Gastroesophageal sphincter (tissue), 4 donors: ENCODE measurements around the gene CDAN1. TPM values are rescaled to one million over a fixed set of nuclear protein-coding genes. Genes with fewer than 3 reads are reported as not detected.
"Not testable (repeated sequence)": the region's sequence is repeated elsewhere in the genome, so short reads cannot be mapped to it uniquely, and the experiment has no call there.

Experiments used
- ATAC-seq: fragments of 150-250 bp; one replicate; pipeline ENCODE4 v1.9.1; 2016; ENCODE audit warnings: mild to moderate bottlenecking, moderate library complexity
- H3K27ac ChIP-seq, 4 donors: fragments of 200-600 bp; sonication (generic) in 3 of 4; 1 replicate in 3 of 4; 2 replicates in 1 of 4; pipeline ENCODE4 v1.5.1; 2016 to 2019
- H3K27me3 ChIP-seq: fragments of 200-600 bp; sonication (generic); one replicate; pipeline ENCODE4 v1.5.1; 2019
- H3K36me3 ChIP-seq, 2 donors: fragments of 200-600 bp; sonication (generic); one replicate each; pipeline ENCODE4 v1.5.1; 2019; ENCODE audit warnings: control low read depth in 1 of 2
- H3K4me1 ChIP-seq, 3 donors: fragments of 200-600 bp; sonication (generic); 1 replicate in 2 of 3; 2 replicates in 1 of 3; pipeline ENCODE4 v1.5.1; 2016 to 2019; ENCODE audit warnings: control low read depth in 2 of 3
- H3K4me3 ChIP-seq, 2 donors: fragments of 200-600 bp; sonication (generic); one replicate each; pipeline ENCODE4 v1.5.1; 2019; ENCODE audit warnings: mild to moderate bottlenecking in 1 of 2, moderate library complexity in 1 of 2
- H3K9me3 ChIP-seq, 3 donors: fragments of 200-600 bp; sonication (generic); one replicate each; pipeline ENCODE4 v1.5.1; 2017 to 2019; ENCODE audit warnings: control low read depth in 2 of 3
- EP300 ChIP-seq: sonication (generic); formaldehyde crosslinking; IDR thresholded peaks from one replicate; pipeline ENCODE4 v1.6.1; 2017; ENCODE audit warnings: antibody characterized with exemption, mild to moderate bottlenecking
- POLR2A ChIP-seq, 2 donors: fragments of 450-650 bp; IDR thresholded peaks; one replicate each; pipeline ENCODE4 v1.6.1; 2017; ENCODE audit warnings: antibody characterized with exemption in 2 of 2, mild to moderate bottlenecking in 2 of 2, moderate library complexity in 1 of 2
- POLR2AphosphoS5 ChIP-seq: sonication (generic); formaldehyde crosslinking; IDR thresholded peaks from one replicate; pipeline ENCODE4 v1.6.1; 2017; ENCODE audit warnings: antibody characterized with exemption
- WGBS, 2 donors: methylation state at CpG; one replicate each; pipeline ENCODE4 v1.1.5; 2018; ENCODE audit warnings: low coverage in 1 of 2; 5-methylcytosine and 5-hydroxymethylcytosine counted together
- total RNA-seq, 4 donors: library from RNA; depleted of rRNA; stranded (reverse); fragments of >200 nt; gene quantifications; one replicate each; pipeline ENCODE4 v1.1.0, GENCODE V29; 2016
- TF ChIP-seq, protein P1 (sequence below), 4 experiments: fragments of 200-600 bp in 2 of 4; fragments of 450-650 bp in 2 of 4; sonication (generic) in 1 of 4; IDR thresholded peaks; one replicate each; pipeline ENCODE4 v1.5.1; 2017 to 2019; ENCODE audit warnings: antibody characterized with exemption in 4 of 4, mild to moderate bottlenecking in 2 of 4, moderate library complexity in 2 of 4

CDAN1 gene
- total RNA-seq, 4 donors from 2014 or later, result 6.5 to 15.7 (median 12.1) TPM

DNA sequence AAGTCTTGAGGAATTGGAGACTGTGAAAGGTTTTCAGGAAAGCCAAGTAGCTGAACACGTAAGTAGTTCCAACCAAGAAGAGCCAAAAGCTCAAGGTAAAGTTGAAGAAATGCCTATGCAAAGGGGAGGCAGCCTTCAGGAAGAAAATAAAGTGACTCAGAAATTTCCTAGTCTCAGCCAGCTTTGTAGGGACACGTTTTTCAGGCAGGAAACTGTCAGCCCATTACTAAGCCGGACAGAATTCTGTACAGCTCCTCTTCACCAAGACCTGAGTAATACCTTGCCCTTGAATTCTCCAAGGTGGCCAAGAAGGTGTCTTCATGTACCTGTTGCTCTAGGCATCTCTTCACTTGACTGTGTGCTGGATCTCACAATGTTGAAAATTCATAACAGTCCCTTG, 48.6 kb downstream of the CDAN1 start:
- no peaks in the 10 kb centered on the region for H3K27me3 ChIP-seq
- no peak overlapping the region for H3K4me3 ChIP-seq
- H3K27ac ChIP-seq, result no peak overlapping the region
- no peak for ATAC-seq
- no peaks in the 10 kb centered on the region for H3K4me1 ChIP-seq
- 81 to 92% methylated on average over 2 to 3 of the region's 3 CpGs for WGBS, 2 donors
- peaks cover 0 to 100% of the 10 kb centered on the region in 2 donors for H3K36me3 ChIP-seq
- no peak for TF ChIP-seq POLR2A (IDR thresholded peaks at IDR 0.05)
- TF ChIP-seq, protein P1, sequence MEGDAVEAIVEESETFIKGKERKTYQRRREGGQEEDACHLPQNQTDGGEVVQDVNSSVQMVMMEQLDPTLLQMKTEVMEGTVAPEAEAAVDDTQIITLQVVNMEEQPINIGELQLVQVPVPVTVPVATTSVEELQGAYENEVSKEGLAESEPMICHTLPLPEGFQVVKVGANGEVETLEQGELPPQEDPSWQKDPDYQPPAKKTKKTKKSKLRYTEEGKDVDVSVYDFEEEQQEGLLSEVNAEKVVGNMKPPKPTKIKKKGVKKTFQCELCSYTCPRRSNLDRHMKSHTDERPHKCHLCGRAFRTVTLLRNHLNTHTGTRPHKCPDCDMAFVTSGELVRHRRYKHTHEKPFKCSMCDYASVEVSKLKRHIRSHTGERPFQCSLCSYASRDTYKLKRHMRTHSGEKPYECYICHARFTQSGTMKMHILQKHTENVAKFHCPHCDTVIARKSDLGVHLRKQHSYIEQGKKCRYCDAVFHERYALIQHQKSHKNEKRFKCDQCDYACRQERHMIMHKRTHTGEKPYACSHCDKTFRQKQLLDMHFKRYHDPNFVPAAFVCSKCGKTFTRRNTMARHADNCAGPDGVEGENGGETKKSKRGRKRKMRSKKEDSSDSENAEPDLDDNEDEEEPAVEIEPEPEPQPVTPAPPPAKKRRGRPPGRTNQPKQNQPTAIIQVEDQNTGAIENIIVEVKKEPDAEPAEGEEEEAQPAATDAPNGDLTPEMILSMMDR (IDR thresholded peaks at IDR 0.05), result no peak
- TF ChIP-seq EP300, result no peak
- TF ChIP-seq POLR2AphosphoS5, result no peak
- H3K9me3 ChIP-seq, result no peaks in the 10 kb centered on the region

DNA sequence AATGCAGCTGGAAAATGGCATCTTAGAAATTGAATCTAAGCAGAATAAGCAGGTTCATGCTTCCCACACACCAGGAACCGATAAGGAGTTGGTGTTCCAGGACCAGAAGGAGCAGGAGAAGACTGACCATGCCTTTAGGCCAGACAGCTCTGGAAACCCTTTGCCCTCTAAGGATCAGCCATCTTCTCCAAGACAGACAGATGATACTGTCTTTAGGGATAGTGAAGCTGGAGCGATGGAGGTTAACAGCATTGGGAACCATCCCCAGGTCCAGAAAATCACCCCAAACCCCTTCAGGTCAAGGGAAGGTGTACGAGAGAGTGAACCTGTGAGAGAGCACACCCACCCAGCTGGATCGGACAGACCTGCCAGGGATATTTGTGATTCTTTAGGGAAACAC, 49.2 kb downstream of the CDAN1 start:
- no peak overlapping the region for H3K4me3 ChIP-seq
- peaks cover 0 to 100% of the 10 kb centered on the region in 2 donors for H3K36me3 ChIP-seq
- TF ChIP-seq POLR2A (IDR thresholded peaks at IDR 0.05), result no peak
- ATAC-seq, result no peak
- no peaks in the 10 kb centered on the region for H3K27me3 ChIP-seq
- H3K27ac ChIP-seq, result no peak overlapping the region
- no peaks in the 10 kb centered on the region for H3K9me3 ChIP-seq
- WGBS, 2 donors, result 94 to 100% methylated on average over 1 to 2 of the region's 4 CpGs
- H3K4me1 ChIP-seq, result no peaks in the 10 kb centered on the region

DNA sequence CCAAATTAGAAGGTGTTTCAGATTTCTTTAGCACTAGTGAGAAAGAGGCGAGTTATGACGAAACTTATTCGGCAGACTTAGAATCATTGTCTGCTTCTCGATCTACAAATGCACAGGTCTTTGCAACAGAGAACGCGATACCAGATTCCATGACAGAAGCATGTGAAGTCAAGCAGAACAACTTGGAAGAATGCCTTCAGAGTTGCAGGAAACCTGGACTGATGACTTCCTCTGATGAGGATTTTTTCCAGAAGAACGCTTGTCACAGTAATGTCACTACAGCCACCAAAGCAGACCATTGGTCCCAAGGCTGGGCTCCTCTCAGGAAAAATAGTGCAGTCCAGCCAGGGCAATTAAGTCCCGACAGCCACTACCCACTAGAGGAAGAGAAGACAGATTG, 50.6 kb downstream of the CDAN1 start:
- peaks cover 0 to 100% of the 10 kb centered on the region in 2 donors for H3K36me3 ChIP-seq
- H3K4me1 ChIP-seq, result no peaks in the 10 kb centered on the region
- H3K27me3 ChIP-seq, result no peaks in the 10 kb centered on the region
- H3K9me3 ChIP-seq, result no peaks in the 10 kb centered on the region
- H3K27ac ChIP-seq, result no peak overlapping the region
- WGBS, 2 donors, result 93 to 98% methylated on average over 6 to 7 of the region's 8 CpGs
- ATAC-seq, result no peak
- TF ChIP-seq, protein P1 (IDR thresholded peaks at IDR 0.05), result no peak
- TF ChIP-seq POLR2AphosphoS5 (no peak), POLR2A (IDR thresholded peaks at IDR 0.05) (no peak), EP300 (no peak)
- no peak overlapping the region for H3K4me3 ChIP-seq

DNA sequence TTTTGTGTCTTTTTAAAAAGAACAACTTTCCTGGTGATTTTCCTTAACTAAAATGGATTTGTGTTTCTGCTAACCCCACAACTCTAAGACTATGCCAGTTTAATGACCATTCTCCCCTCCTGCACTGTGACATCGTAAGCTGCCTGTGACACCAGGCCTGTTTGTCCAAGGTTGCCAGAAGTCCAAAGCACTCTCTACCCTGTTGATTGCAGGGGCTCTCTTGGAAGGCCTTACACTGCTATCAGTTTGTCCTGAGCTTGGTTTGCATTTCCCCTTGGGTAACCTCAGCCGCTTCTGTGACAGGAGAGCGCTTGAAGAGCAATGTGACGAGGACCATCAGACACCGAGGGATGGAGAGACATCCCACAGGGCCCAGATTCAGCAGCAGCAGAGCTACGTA, 55.8 kb downstream of the CDAN1 start:
- 82% methylated on average over 2 of the region's 6 CpGs; no CpG with 5 or more reads in 1 of the 2 donors for WGBS, 2 donors
- ATAC-seq, result no peak
- TF ChIP-seq, protein P1 (IDR thresholded peaks at IDR 0.05), result no peak
- TF ChIP-seq POLR2AphosphoS5 (no peak), POLR2A (IDR thresholded peaks at IDR 0.05) (no peak), EP300 (no peak)

DNA sequence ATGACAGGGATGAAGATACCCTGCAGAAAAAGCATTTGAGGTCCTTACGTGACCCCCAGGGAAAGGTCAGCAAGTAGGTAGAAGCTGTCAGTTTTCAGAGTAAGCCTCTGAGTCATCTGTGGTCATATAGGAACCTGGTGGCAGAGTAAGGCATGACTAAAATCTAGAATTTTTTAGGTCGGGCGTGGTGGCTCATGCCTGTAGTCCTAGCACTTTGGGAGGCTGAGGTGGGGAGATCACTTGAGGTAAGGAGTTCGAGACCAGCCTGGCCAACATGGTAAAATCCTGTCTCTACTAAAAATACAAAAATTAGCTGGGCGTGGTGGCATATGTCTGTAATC, 56.8 kb downstream of the CDAN1 start:
- 90 to 96% methylated on average over 5 of the region's 5 CpGs for WGBS, 2 donors
- not testable (repeated sequence) for H3K4me3 ChIP-seq, ATAC-seq, H3K9me3 ChIP-seq, H3K27ac ChIP-seq, H3K27me3 ChIP-seq
- H3K36me3 ChIP-seq, result peaks cover 0 to 100% of the 10 kb centered on the region in 2 donors
- peaks cover 0 to 12% (median 0%) of the 10 kb centered on the region in 3 donors for H3K4me1 ChIP-seq

More for the DNA sequence above, 55.8 kb downstream of the CDAN1 start:
- Histone ChIP-seq H3K27me3 (no peaks in the 10 kb centered on the region), H3K36me3 (peaks cover 0 to 100% of the 10 kb centered on the region in 2 donors), H3K9me3 (no peaks in the 10 kb centered on the region), H3K4me1 (peaks cover 0 to 12% (median 0%) of the 10 kb centered on the region in 3 donors), H3K27ac (no peak overlapping the region), H3K4me3 (no peak overlapping the region)

DNA sequence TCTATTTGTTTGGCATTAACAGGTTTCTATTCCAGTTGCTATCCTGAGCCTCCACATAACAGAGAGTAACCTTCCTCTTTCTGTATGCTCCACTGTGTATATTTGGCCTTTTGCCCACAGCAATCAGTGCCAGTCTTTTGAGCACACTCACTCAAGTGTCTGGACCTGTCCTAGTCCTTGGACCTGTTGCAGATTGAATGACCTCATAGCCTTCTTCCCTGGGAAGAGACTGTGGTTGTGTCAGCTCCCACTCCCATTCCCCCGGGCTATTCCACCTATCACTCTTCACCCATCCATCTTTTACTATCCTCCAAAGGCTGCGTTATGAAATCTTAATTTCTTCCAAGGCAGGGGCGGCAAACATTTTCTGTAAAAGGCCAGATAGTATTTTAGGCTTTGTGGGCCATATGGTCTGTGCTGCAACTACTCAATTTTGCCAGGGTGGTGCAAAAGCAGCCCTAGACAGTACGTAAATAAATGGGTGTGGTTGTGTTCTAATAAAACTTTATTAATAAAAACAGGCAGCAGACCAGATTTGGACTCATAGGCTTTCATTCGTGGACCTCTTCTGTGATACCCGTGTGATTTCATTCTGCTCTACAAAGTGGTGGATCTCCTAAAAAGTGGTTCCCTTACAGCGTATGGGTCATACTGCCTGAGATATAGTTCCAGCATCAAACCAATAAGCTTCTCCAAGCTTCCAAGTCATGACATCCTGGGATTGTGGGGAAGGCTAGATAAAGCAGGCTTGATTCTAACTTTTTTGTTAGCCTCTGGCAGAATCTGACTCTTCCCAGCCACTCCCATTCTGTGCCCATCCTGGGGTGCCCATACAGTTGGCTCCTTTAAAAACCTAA, 57.4 kb downstream of the CDAN1 start:
- no peak overlapping the region for H3K27ac ChIP-seq
- no peaks in the 10 kb centered on the region for H3K27me3 ChIP-seq
- TF ChIP-seq EP300, result no peak
- no peak for TF ChIP-seq POLR2A (IDR thresholded peaks at IDR 0.05)
- TF ChIP-seq, protein P1 (IDR thresholded peaks at IDR 0.05), result no peak
- no peak for TF ChIP-seq POLR2AphosphoS5
- H3K9me3 ChIP-seq, result no peaks in the 10 kb centered on the region
- H3K4me3 ChIP-seq, result no peak overlapping the region
- ATAC-seq, result peak; percentile 41
- WGBS, 2 donors, result 82 to 95% methylated on average over 6 to 7 of the region's 7 CpGs
- peaks cover 0 to 12% (median 0%) of the 10 kb centered on the region in 3 donors for H3K4me1 ChIP-seq
- peaks cover 0 to 100% of the 10 kb centered on the region in 2 donors for H3K36me3 ChIP-seq
